ENCODE data around the gene PLOD3. TPM values are rescaled to one million over a fixed set of nuclear protein-coding genes. Genes with fewer than 3 reads are reported as not detected.

PLOD3 gene
- total RNA-seq, 1 experiment from 2014 or later, result 48.3 TPM

- TF ChIP-seq ESRRA (CRISPR knock-in tag; IDR thresholded peaks at IDR 0.05; ENCODE audit: borderline replicate concordance) (no peak), NFATC4 (CRISPR knock-in tag; IDR thresholded peaks at IDR 0.05) (no peak), GRHL2 (CRISPR knock-in tag; IDR thresholded peaks at IDR 0.05; ENCODE audit: insufficient replicate concordance, severe bottlenecking) (no peak)
Measured at GRCh38 chr7:101211501-101211900, 5.9 kb downstream of the PLOD3 start (continued).

- Mint-ChIP-seq H3K9me3 (no peaks in the 10 kb centered on the region), H3K36me3 (peaks cover 3% of the 10 kb centered on the region; the same call in 1 of the 2 replicates), H3K4me3 (no peak overlapping the region), H3K4me1 (no peaks in the 10 kb centered on the region), H3K27me3 (ENCODE audit: low read depth) (no peaks in the 10 kb centered on the region), H3K27ac (no peak overlapping the region)
- TF ChIP-seq CREB1 (CRISPR knock-in tag; IDR thresholded peaks at IDR 0.05), result no peak
- TF ChIP-seq ZNF281 (CRISPR knock-in tag; IDR thresholded peaks at IDR 0.05), result no peak
- no peak for TF ChIP-seq SOX15 (CRISPR knock-in tag; IDR thresholded peaks at IDR 0.05)
- TF ChIP-seq ZNF512 (CRISPR knock-in tag; IDR thresholded peaks at IDR 0.05; ENCODE audit: borderline replicate concordance), result no peak
- TF ChIP-seq CREM (CRISPR knock-in tag; IDR thresholded peaks at IDR 0.05), result no peak
- TF ChIP-seq GTF2I (CRISPR knock-in tag; conservative IDR thresholded peaks at IDR 0.05), result no peak
- no peak for TF ChIP-seq FOXJ3 (CRISPR knock-in tag; IDR thresholded peaks at IDR 0.05; ENCODE audit: borderline replicate concordance)
- TF ChIP-seq ERG (CRISPR knock-in tag; IDR thresholded peaks at IDR 0.05), result no peak
- TF ChIP-seq OVOL2 (CRISPR knock-in tag; IDR thresholded peaks at IDR 0.05; ENCODE audit: borderline replicate concordance), result no peak
- no peak for TF ChIP-seq ATF2 (CRISPR knock-in tag; IDR thresholded peaks at IDR 0.05; ENCODE audit: borderline replicate concordance, low read depth)
- TF ChIP-seq ZNF219 (CRISPR knock-in tag; IDR thresholded peaks at IDR 0.05; ENCODE audit: borderline replicate concordance), result no peak
- no peak for TF ChIP-seq HMGXB4 (CRISPR knock-in tag; IDR thresholded peaks at IDR 0.05)
- no peak for TF ChIP-seq FOXK1 (CRISPR knock-in tag; IDR thresholded peaks at IDR 0.05)
- no peak for TF ChIP-seq ZNF232 (CRISPR knock-in tag; IDR thresholded peaks at IDR 0.05)
- TF ChIP-seq ZNF121 (CRISPR knock-in tag; IDR thresholded peaks at IDR 0.05), result no peak
- TF ChIP-seq USF2 (CRISPR knock-in tag; IDR thresholded peaks at IDR 0.05), result no peak
- TF ChIP-seq EMX1 (CRISPR knock-in tag; IDR thresholded peaks at IDR 0.05), result no peak
- no peak for TF ChIP-seq SMAD3 (CRISPR knock-in tag; IDR thresholded peaks at IDR 0.05; ENCODE audit: borderline replicate concordance)
- POLR2A ChIA-PET, result no interaction called here
- DNase-seq (ENCODE audit: low spot score) (no peak), ATAC-seq (no peak)
- CTCF ChIA-PET, result interaction anchor here (0.7 to 3.7 kb wide), 2 partner anchors 17 to 73 kb away, joined by 4 to 16 read pairs; no protein-coding TSS in a partner anchor
Measured at GRCh38 chr7:101210143-101210542, 7.2 kb downstream of the PLOD3 start.

All from WTC11 (cell line).